Panc1 (cell line): Measurements from ENCODE around the gene BMP10. TPM values are rescaled to one million over a fixed set of nuclear protein-coding genes. Genes with fewer than 3 reads are reported as not detected.
A peak's percentile ranks its signal among the peaks of the same experiment; 100 is the strongest.

Experiments used
- ATAC-seq: fragments of 200-7000 bp; cut with Tn5 transposase; 2 replicates; pipeline ENCODE4 v1.9.1; 2020; ENCODE audit warnings: mild to moderate bottlenecking, moderate library complexity
- BruUV-seq: library from RNA; stranded (reverse); fragments of 400-500 nt; replicated peaks from 2 replicates; lab custom pipeline; 2021; lab: Mats Ljungman, UMichigan
- CTCF ChIA-PET: fragments of 300-600 bp; sonication (Branson Sonifier 250); formaldehyde crosslinking; loops from one replicate; lab custom pipeline; 2022; ENCODE audit warnings: antibody characterized with exemption; lab: Charles Lee
- POLR2A ChIA-PET: fragments of 300-600 bp; sonication (Branson Sonifier 250); formaldehyde crosslinking; loops from one replicate; lab custom pipeline; 2022; ENCODE audit warnings: antibody characterized with exemption; lab: Charles Lee
- DNase-seq: peaks from one replicate; pipeline ENCODE4 v3.0.0-alpha.2; 2010; ENCODE audit warnings: low read depth, low spot score
- H3K27ac ChIP-seq: 2 replicates; pipeline ENCODE4 v1.5.1; 2011; ENCODE audit warnings: mild to moderate bottlenecking, low read length, inconsistent platforms
- H3K27me3 ChIP-seq: fragments of 200-500 bp; sonication (Bioruptor generic); 2 replicates; pipeline ENCODE4 v1.6.0; 2014; ENCODE audit warnings: low read length, inconsistent platforms; ENCODE audit not compliant: control insufficient read depth, insufficient read depth
- H3K36me3 ChIP-seq: fragments of 200-500 bp; sonication (Bioruptor generic); 2 replicates; pipeline ENCODE4 v1.5.1; 2014; ENCODE audit warnings: inconsistent platforms, mild to moderate bottlenecking, low read length, moderate library complexity; ENCODE audit not compliant: control insufficient read depth, insufficient read depth
- H3K4me1 ChIP-seq: 2 replicates; pipeline ENCODE4 v1.5.1; 2011; ENCODE audit warnings: inconsistent platforms, mild to moderate bottlenecking, low read length, moderate library complexity; ENCODE audit not compliant: control insufficient read depth, insufficient read depth
- H3K4me3 ChIP-seq, 2 experiments: 2 replicates each; pipeline ENCODE4 v1.5.1; 2011 to 2012; ENCODE audit warnings: low read depth in 2 of 2, low read length in 2 of 2, mild to moderate bottlenecking in 2 of 2, inconsistent platforms in 1 of 2, moderate library complexity in 1 of 2
- H3K9me3 ChIP-seq: fragments of 200-500 bp; sonication (Bioruptor generic); 2 replicates; pipeline ENCODE4 v1.5.1; 2014; ENCODE audit warnings: low read depth, mild to moderate bottlenecking, inconsistent platforms, low read length, moderate library complexity; ENCODE audit not compliant: control insufficient read depth, insufficient read depth
- POLR2AphosphoS5 ChIP-seq: IDR thresholded peaks from 2 replicates; pipeline ENCODE4 v1.6.1; 2012; ENCODE audit warnings: mild to moderate bottlenecking, low read depth, low read length, moderate library complexity
- SIN3A ChIP-seq: IDR thresholded peaks from 2 replicates; pipeline ENCODE4 v1.6.1; 2012; ENCODE audit warnings: low read depth, mild to moderate bottlenecking, low read length, moderate library complexity, borderline replicate concordance; ENCODE audit not compliant: insufficient read depth
- TCF7L2 ChIP-seq: IDR thresholded peaks from 2 replicates; pipeline ENCODE4 v1.6.1; 2011; ENCODE audit warnings: mild to moderate bottlenecking, low read depth, low read length, inconsistent platforms
- in situ Hi-C: cut with HindIII; loops from 2 replicates; pipeline ENCODE4 v1.10.0; 2016; ENCODE audit warnings: low sequenced_read_pairs, low pct_unique_long_range_greater_than_20kb
- intact Hi-C: fragments of 100-400 bp; cut with micrococcal nuclease; formaldehyde crosslinking; loops from one replicate; pipeline ENCODE4 v1.10.0; 2022; ENCODE audit not compliant: unreplicated experiment
- total RNA-seq: library from RNA; stranded (reverse); gene quantifications from one replicate; pipeline ENCODE4 v1.2.1, GENCODE V29; 2021; ENCODE audit not compliant: unreplicated experiment
- TF ChIP-seq, protein P1 (sequence below): fragments of 450-650 bp; IDR thresholded peaks from 2 replicates; pipeline ENCODE4 v1.5.1; 2017; ENCODE audit warnings: mild to moderate bottlenecking
- TF ChIP-seq, protein P2 (sequence below), 2 experiments: IDR thresholded peaks; 2 replicates each; pipeline ENCODE4 v1.6.1; 2011 to 2012; ENCODE audit warnings: low read depth in 2 of 2, control low read depth in 1 of 2, low read length in 1 of 2, mild to moderate bottlenecking in 1 of 2, moderate library complexity in 1 of 2; ENCODE audit not compliant: insufficient read depth in 1 of 2

BMP10 gene
- total RNA-seq, 1 experiment from 2014 or later: not detected

DNA sequence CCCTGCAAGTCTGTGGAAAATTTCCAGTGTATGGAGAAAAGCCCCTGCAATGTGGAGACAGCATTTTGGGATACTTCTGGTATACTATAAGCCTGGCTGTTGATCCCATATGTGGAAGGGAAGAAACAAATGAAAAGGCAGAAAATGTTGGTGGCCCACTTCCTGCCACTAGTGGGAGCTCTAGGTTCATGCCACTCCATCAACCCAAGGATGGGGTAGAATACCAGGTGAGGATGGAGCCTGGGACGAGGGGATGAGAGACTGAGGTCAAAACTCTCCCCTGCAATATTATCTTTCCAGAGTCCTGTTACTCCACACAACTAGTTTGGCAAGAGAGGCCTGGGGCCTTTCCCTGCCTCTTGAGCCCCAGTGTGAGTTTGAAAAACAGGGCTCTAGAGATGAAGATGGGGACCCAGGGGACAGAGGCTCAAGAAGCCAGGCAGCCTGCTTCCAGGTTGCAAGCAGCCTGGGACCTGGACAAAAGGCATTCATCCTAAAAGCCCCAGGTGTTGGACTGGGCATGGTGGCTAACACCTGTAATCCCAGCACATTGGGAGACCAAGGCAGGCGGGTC lies 31.9 kb downstream of the BMP10 start:
- no peak overlapping the region for H3K27ac ChIP-seq
- H3K36me3 ChIP-seq: no peaks in the 10 kb centered on the region
- ATAC-seq: no peak; the same call in 1 of the 2 replicates
- in situ Hi-C loops: no loop called here
- no TSS peak for BruUV-seq
- intact Hi-C loops: loop anchor here (10.0 kb wide), 1 partner anchor 85 kb away; no protein-coding TSS in a partner anchor
- POLR2A ChIA-PET: no interaction called here
- H3K4me3 ChIP-seq: no peak overlapping the region
- no peaks in the 10 kb centered on the region for H3K4me1 ChIP-seq
- peaks cover 10% of the 10 kb centered on the region for H3K27me3 ChIP-seq
- no peaks in the 10 kb centered on the region for H3K9me3 ChIP-seq
- CTCF ChIA-PET: interaction anchor here (1.9 kb wide), 1 partner anchor 87 kb away, joined by 8 read pairs; no protein-coding TSS in a partner anchor
- DNase-seq: no peak
- TF ChIP-seq SIN3A: no peak
- TF ChIP-seq, protein P1, sequence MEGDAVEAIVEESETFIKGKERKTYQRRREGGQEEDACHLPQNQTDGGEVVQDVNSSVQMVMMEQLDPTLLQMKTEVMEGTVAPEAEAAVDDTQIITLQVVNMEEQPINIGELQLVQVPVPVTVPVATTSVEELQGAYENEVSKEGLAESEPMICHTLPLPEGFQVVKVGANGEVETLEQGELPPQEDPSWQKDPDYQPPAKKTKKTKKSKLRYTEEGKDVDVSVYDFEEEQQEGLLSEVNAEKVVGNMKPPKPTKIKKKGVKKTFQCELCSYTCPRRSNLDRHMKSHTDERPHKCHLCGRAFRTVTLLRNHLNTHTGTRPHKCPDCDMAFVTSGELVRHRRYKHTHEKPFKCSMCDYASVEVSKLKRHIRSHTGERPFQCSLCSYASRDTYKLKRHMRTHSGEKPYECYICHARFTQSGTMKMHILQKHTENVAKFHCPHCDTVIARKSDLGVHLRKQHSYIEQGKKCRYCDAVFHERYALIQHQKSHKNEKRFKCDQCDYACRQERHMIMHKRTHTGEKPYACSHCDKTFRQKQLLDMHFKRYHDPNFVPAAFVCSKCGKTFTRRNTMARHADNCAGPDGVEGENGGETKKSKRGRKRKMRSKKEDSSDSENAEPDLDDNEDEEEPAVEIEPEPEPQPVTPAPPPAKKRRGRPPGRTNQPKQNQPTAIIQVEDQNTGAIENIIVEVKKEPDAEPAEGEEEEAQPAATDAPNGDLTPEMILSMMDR: peak; percentile 85
- TF ChIP-seq, protein P2, sequence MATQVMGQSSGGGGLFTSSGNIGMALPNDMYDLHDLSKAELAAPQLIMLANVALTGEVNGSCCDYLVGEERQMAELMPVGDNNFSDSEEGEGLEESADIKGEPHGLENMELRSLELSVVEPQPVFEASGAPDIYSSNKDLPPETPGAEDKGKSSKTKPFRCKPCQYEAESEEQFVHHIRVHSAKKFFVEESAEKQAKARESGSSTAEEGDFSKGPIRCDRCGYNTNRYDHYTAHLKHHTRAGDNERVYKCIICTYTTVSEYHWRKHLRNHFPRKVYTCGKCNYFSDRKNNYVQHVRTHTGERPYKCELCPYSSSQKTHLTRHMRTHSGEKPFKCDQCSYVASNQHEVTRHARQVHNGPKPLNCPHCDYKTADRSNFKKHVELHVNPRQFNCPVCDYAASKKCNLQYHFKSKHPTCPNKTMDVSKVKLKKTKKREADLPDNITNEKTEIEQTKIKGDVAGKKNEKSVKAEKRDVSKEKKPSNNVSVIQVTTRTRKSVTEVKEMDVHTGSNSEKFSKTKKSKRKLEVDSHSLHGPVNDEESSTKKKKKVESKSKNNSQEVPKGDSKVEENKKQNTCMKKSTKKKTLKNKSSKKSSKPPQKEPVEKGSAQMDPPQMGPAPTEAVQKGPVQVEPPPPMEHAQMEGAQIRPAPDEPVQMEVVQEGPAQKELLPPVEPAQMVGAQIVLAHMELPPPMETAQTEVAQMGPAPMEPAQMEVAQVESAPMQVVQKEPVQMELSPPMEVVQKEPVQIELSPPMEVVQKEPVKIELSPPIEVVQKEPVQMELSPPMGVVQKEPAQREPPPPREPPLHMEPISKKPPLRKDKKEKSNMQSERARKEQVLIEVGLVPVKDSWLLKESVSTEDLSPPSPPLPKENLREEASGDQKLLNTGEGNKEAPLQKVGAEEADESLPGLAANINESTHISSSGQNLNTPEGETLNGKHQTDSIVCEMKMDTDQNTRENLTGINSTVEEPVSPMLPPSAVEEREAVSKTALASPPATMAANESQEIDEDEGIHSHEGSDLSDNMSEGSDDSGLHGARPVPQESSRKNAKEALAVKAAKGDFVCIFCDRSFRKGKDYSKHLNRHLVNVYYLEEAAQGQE (IDR thresholded peaks at IDR 0.05; ENCODE audit: insufficient read depth in 1 of 2, low read depth in 2 of 2, low read length in 1 of 2): no peak
- no peak for TF ChIP-seq TCF7L2
- TF ChIP-seq POLR2AphosphoS5: no peak

DNA sequence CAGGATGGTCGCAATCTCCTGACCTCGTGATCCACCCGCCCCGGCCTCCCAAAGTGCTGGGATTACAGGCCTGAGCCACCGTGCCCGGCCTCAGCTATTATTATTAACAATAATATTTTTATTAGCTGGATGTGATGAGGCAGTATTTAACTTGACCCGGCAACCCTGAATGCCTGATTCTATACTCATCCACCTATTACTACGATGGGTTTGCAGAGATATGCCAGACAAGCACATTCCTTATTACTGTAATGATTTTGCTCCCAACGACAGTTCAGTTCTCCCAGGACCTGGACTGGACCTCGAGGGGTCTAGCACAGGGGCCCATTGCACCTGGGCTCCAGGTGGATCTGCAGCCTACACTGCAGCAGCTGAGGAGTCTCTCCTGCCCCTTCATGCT lies 32.6 kb downstream of the BMP10 start:
- CTCF ChIA-PET: interaction anchor here (0.6 to 1.9 kb wide), 2 partner anchors 14 to 87 kb away, joined by 8 to 14 read pairs; no protein-coding TSS in a partner anchor
- Histone ChIP-seq H3K4me3 (no peak overlapping the region), H3K4me1 (no peaks in the 10 kb centered on the region), H3K9me3 (no peaks in the 10 kb centered on the region), H3K27me3 (peaks cover 4% of the 10 kb centered on the region), H3K27ac (no peak overlapping the region), H3K36me3 (no peaks in the 10 kb centered on the region)
- no peak for TF ChIP-seq SIN3A
- no peak for TF ChIP-seq TCF7L2
- TF ChIP-seq, protein P2 (IDR thresholded peaks at IDR 0.05; ENCODE audit: insufficient read depth in 1 of 2, low read depth in 2 of 2, low read length in 1 of 2): no peak
- no peak for TF ChIP-seq POLR2AphosphoS5
- TF ChIP-seq, protein P1: no peak
- in situ Hi-C loops (no loop called here), intact Hi-C loops (loop anchor here (10.0 kb wide), 1 partner anchor 84 kb away; no protein-coding TSS in a partner anchor)
- no peak for ATAC-seq
- POLR2A ChIA-PET: no interaction called here
- DNase-seq: no peak
- BruUV-seq: no TSS peak
